ENCODE measurements around the gene ARHGEF4. TPM values are rescaled to one million over a fixed set of nuclear protein-coding genes. Genes with fewer than 3 reads are reported as not detected.

Gene ARHGEF4
- total RNA-seq, 1 experiment from 2014 or later, result 0.72 TPM

- DNase-seq (ENCODE audit: low read depth), result no peak
These were observed 199.6 kb downstream of the ARHGEF4 start for GRCh38 chr2:131036269-131036668.

GRCh38 chr2:131036696-131037397 is 200.1 kb downstream of the ARHGEF4 start:
- no peak for DNase-seq (ENCODE audit: low read depth)

- DNase-seq (ENCODE audit: low read depth), result no peak
These were observed 200.9 kb downstream of the ARHGEF4 start for GRCh38 chr2:131037398-131038257.

DNA sequence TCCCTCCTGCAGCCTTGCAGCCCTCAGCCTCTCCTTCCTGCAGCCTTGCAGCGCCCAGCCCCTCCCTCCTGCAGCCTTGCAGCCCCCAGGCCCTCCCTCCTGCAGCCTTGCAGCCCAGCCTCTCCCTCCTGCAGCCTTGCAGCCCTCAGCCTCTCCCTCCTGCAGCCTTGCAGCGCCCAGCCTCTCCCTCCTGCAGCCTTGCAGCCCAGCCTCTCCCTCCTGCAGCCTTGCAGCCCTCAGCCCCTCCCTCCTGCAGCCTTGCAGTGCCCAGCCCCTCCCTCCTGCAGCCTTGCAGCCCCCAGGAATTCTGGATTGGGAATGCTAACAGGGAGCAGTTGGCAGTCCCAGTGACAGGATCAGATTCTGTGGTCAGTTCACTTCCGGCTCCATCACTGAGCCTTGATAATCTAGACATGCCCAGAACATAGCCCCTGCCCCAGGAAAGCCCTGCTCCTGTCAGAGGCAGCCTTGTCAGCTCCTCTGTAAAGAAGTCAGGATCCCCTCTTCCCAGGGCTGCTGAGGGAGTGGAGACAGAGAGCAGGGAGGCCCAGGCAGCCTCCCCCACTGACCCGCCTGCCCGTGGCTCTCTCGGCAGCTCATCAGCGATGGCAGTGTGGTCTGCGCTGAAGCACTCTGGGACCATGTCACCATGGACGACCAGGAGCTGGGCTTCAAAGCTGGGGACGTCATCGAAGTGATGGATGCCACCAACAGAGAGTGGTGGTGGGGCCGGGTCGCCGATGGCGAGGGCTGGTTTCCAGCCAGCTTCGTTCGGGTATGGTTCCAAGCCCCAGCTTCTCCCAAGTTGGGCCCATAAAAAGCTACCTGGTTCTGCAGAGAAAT is 201.8 kb downstream of the ARHGEF4 start:
- DNase-seq (ENCODE audit: low read depth), result no peak

GRCh38 chr2:131039101-131039440 is 202.4 kb downstream of the ARHGEF4 start:
- no peak for DNase-seq (ENCODE audit: low read depth)

DNA sequence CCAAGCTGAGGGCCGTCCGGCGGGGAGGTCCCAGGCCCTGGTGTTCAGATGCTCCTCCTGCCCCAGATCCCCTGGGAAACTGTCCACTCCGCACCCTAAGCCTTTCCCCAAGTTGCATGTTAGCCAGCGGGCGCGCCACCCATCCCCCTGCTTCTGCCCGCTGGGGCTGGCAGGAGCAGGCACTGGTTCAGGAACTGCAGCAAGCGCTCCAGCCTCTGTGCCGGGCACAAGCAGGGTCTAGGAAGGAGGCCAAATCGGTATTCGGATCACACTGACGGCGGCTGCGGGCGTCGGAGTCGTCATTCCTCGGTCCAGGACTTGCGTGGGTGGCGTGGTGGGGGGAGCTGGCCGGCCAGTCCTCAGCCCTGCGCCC is 202.8 kb downstream of the ARHGEF4 start:
- no peak for DNase-seq (ENCODE audit: low read depth)

DNA sequence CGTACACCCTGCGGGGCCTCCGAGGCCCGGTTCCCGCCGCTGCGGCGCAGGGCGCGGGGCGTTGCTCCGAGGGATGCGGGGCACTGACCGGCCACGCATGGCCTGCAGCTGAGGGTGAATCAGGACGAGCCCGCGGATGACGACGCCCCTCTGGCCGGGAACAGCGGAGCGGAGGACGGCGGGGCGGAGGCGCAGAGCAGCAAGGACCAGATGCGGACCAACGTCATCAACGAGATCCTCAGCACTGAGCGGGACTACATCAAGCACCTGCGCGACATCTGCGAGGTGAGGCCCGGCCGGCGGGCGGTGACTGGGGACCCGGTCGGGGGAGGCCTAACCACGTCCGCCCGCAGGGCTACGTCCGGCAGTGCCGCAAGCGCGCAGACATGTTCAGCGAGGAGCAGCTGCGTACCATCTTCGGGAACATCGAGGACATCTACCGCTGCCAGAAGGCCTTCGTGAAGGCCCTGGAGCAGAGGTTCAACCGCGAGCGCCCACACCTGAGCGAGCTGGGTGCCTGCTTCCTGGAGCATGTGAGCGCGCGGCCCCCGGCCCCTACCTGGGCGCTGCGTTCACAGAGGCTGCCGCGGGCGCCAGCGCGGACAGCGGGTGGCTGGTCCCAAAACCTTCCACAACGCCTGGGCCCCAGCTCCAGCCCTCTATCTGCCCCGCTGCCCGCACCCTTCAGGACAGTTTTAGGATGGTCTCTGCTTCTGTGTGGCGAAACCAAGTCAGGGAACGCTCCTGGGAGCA is 203.4 kb downstream of the ARHGEF4 start:
- DNase-seq (ENCODE audit: low read depth), result no peak

DNA sequence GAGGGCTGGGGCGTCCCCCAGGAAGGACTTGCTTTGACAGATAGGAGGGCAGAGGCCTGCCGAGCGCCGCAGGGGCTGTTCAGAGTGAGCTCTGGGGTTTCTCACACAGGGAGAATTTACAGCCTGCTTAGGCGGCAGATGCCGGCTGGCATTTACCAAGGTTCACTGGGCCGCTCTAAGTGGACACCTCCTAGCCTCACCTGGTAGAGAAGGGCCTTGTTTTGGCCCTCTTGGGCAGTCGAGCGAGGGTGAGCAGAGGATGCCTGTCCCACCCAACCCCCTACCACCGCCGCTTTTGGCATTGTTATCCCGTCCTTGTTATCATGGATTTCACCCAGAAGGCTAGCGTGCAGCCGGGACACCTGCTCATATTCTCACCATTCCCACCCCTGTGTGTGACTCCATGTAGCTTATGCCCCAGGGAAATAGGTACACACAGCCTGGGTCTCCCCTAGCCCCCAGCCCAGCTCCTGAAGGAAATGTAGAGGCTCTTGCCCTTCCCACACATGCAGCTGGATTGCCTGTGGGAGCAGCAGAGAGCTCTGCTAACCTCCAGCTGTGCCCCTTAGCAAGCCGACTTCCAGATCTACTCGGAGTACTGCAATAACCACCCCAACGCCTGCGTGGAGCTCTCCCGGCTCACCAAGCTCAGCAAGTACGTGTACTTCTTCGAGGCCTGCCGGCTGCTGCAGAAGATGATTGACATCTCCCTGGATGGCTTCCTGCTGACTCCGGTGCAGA is 204.1 kb downstream of the ARHGEF4 start:
- DNase-seq (ENCODE audit: low read depth), result no peak

DNA sequence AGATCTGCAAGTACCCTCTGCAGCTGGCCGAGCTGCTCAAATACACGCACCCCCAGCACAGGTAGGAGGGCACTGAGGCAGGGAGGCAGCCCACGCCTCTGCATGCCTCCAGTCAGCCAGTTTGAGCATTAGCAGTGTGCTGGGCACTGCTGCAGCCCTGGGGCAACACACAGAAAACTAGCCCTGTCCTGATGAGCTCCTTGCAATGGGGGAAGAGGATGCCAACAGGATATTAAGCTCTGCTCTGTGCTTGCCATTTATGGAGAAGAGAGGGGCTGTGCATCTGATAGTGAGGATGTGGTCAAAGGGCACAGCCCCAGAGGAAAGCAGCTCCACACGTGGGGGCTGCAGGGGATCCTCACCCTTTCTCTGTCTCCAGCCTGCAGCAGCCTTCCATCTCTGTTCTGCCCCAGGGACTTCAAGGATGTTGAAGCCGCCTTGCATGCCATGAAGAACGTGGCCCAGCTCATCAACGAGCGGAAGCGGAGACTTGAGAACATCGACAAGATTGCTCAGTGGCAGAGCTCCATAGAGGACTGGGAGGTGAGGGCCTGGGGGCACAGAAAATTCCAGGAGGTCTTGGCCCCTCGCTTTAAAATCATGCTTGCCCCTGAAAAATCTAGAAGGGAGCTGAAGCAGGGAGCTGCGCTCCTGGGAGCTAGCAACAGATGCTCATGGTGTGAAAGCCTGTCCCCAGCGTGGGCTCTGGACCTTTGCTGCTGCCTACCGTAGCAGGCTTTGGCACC is 204.9 kb downstream of the ARHGEF4 start:
- no peak for DNase-seq (ENCODE audit: low read depth)

- no peak for DNase-seq (ENCODE audit: low read depth)
These were observed 205.5 kb downstream of the ARHGEF4 start for GRCh38 chr2:131042148-131042775.

- no peak for DNase-seq (ENCODE audit: low read depth)
These were observed 206.7 kb downstream of the ARHGEF4 start for GRCh38 chr2:131043199-131044074.

DNA sequence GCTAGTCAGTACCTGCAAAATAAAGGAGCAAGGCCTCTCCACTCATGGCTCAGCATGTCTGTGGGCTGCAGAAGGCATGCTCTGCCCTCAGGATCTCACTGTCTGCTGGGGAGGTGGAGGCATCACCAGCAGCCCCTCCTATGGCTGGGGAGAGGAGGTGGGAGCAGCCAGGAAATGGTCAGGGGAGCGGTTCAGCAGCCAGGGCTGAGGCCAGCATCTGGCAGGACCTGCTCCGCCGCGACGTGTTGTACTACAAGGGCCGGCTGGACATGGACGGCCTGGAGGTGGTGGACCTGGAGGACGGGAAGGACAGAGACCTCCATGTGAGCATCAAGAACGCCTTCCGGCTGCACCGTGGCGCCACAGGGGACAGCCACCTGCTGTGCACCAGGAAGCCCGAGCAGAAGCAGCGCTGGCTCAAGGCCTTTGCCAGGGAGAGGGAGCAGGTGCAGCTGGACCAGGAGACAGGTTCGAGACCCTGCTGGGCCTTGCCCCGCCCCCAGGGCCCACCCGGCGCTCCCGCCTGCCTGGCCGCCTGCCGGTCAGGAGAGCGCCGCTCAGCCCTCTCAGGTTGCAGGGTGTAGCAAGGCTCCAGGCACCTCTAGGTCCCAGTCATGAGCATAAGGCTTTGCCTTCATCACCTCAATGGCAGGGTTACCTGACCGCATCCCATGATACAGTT is 207.5 kb downstream of the ARHGEF4 start:
- no peak for DNase-seq (ENCODE audit: low read depth)

- no peak for DNase-seq (ENCODE audit: low read depth)
These were observed 208.0 kb downstream of the ARHGEF4 start for GRCh38 chr2:131044757-131045150.

DNA sequence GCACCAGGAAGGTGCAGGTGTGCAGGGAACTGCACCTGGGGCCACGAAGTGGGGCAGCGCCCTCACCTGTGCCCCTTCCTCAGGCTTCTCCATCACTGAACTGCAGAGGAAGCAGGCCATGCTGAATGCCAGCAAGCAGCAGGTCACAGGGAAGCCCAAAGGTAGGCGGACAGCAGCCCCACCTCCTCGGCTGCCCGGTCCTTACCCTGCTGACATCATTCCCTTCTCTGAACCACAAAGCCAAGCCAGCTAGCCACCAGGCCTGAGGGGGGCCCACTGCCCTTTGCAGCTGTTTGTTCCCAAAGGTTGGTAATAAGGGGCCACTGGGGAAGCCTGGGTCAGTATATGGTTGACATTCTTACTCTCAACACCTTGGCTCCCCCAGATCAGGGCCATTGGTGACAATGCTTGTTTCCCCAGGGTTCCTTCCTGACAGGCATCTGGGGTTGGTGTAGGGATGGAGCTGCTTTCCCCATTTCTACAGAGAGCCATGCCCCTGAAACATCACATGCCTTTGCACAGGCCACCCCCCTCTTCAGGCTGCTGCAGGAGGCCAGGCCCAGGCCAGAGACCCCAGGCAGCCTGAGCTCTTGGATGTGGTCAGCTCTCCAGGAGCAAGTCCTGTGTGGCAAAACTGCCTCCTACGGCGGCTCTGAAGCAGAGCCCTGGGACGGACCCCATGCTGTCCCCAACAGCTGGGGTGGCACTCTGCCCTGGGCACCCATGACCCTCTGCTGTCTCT is 208.7 kb downstream of the ARHGEF4 start:
- DNase-seq (ENCODE audit: low read depth), result no peak

DNA sequence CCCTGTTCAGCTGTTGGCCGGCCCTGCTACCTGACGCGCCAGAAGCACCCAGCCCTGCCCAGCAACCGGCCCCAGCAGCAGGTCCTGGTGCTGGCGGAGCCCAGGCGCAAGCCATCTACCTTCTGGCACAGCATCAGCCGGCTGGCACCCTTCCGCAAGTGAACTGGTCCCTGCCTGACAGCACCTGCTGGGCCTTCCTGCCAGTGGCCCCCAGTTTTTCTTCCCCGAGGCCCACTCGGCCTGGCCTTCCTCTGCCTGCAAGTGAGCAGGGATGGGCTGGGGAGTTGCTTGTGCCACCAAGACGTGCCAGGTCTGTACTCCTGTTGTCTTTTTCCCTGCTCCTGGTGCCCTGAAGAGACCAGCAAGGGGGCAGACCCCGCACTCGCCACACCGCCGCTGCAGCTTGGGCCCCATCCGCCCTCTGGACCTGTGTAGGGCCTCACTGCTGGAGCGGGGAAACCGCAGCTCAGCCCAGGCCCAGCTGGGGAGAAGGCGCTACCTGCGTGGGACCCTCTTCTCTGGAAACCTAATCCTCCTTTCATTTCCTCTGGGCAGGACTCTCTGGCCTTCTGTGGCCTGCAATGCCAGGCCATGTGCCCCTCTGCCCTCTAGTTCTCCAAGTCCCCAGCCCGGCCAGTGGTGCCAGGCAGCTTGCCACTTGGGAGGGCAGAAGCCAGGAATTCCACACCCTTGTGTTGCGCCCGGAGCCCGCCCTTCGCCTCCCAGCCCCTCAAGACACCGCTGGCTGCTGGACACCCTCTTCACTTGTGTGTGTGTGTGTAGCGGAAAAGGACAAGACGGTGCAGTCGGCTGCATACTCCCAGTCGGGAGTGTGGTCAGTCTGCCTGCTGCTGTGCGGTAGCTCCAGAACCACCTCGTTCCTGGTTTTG is 209.6 kb downstream of the ARHGEF4 start:
- DNase-seq (ENCODE audit: low read depth), result no peak
